K562 (cell line): ENCODE results near the gene ACP5.

Experiments used
- CTCF ChIP-seq, 3 experiments: IDR thresholded peaks in 2 of 3; conservative IDR thresholded peaks in 1 of 3; 2 replicates each; pipeline ENCODE4 v1.5.1; 2011 to 2012; ENCODE audit warnings: low read length in 3 of 3, mild to moderate bottlenecking in 3 of 3, control low read depth in 2 of 3, improper control_type of control experiment in 1 of 3, inconsistent platforms in 1 of 3, low read depth in 1 of 3, mixed read lengths in 1 of 3, moderate library complexity in 1 of 3; ENCODE audit not compliant: insufficient read depth in 2 of 3
- E2F8 ChIP-seq: fragments of 450-650 bp; IDR thresholded peaks from 2 replicates; pipeline ENCODE4 v1.7.1; 2018; ENCODE audit warnings: mild to moderate bottlenecking, low read depth; ENCODE audit not compliant: partially characterized antibody
- EZH2 ChIP-seq: IDR thresholded peaks from 2 replicates; pipeline ENCODE4 v1.6.1; 2012; ENCODE audit warnings: low read depth, mild to moderate bottlenecking, inconsistent platforms, low read length, borderline replicate concordance
- FOXP1 ChIP-seq: sonication (generic); formaldehyde crosslinking; IDR thresholded peaks from 2 replicates; pipeline ENCODE4 v1.8.0; 2022; ENCODE audit warnings: mild to moderate bottlenecking, missing genetic modification reagents
- MED1 ChIP-seq: sonication (generic); formaldehyde crosslinking; IDR thresholded peaks from 2 replicates; pipeline ENCODE4 v1.8.1; 2023; ENCODE audit warnings: missing genetic modification reagents, borderline replicate concordance
- NCOR1 ChIP-seq: fragments of 450-650 bp; IDR thresholded peaks from 2 replicates; pipeline ENCODE4 v1.6.1; 2016; ENCODE audit warnings: mild to moderate bottlenecking, moderate library complexity
- NFIX ChIP-seq: fragments of 250-450 bp; sonication (Bioruptor Pico); IDR thresholded peaks from 2 replicates; pipeline ENCODE4 v1.4.0; 2020; ENCODE audit warnings: low read depth, mild to moderate bottlenecking, moderate library complexity
- POLR2A ChIP-seq: fragments of 450-650 bp; conservative IDR thresholded peaks from 2 replicates; pipeline ENCODE4 v1.6.1; 2016
- SAFB ChIP-seq: fragments of 200-400 bp; formaldehyde crosslinking; IDR thresholded peaks from 2 replicates; pipeline ENCODE4 v1.6.1; 2017; ENCODE audit warnings: low read depth, low read length, borderline replicate concordance
- SLC30A9 ChIP-seq: fragments of 250-450 bp; sonication (Bioruptor Pico); IDR thresholded peaks from 2 replicates; pipeline ENCODE4 v1.8.0; 2022; ENCODE audit warnings: mild to moderate bottlenecking, moderate library complexity
- SMC3 ChIP-seq: conservative IDR thresholded peaks from 2 replicates; pipeline ENCODE4 v1.6.1; 2011; ENCODE audit warnings: low read depth, low read length, improper control_type of control experiment; ENCODE audit not compliant: insufficient read depth
- TCFL5 ChIP-seq: fragments of 250-450 bp; sonication (Bioruptor Pico); conservative IDR thresholded peaks from 2 replicates; pipeline ENCODE4 v1.6.1; 2021; ENCODE audit warnings: mild to moderate bottlenecking, moderate library complexity, matching md5 sums
- TEAD2 ChIP-seq: fragments of 450-650 bp; IDR thresholded peaks from 2 replicates; pipeline ENCODE4 v1.6.1; 2016; ENCODE audit warnings: missing genetic modification characterization, control low read depth, missing compliant biosample characterization
- ZNF384 ChIP-seq: IDR thresholded peaks from 2 replicates; pipeline ENCODE4 v1.6.1; 2012; ENCODE audit warnings: low read depth, low read length, improper control_type of control experiment

GRCh38 chr19:11620553-11620952 lies 43.1 kb upstream of the ACP5 start:
- no peak for TF ChIP-seq CTCF (IDR thresholded peaks at IDR 0.05 in 2 of 3, conservative IDR thresholded peaks at IDR 0.05 in 1 of 3; ENCODE audit: insufficient read depth in 2 of 3, low read depth in 1 of 3, low read length in 3 of 3)
- TF ChIP-seq NFIX = no peak
- no peak for TF ChIP-seq TCFL5
- no peak for TF ChIP-seq SAFB
- no peak for TF ChIP-seq SMC3
- no peak for TF ChIP-seq NCOR1
- no peak for TF ChIP-seq TEAD2 (tag)
- TF ChIP-seq FOXP1 (CRISPR knock-in tag) = no peak
- no peak for TF ChIP-seq MED1 (CRISPR knock-in tag)
- TF ChIP-seq E2F8 = no peak
- TF ChIP-seq EZH2 = no peak
- TF ChIP-seq ZNF384 = no peak
- no peak for TF ChIP-seq POLR2A
- no peak for TF ChIP-seq SLC30A9 (CRISPR knock-in tag)
